HCT116 (cell line): ENCODE measurements around the gene SORCS2. TPM values are rescaled to one million over a fixed set of nuclear protein-coding genes. Genes with fewer than 3 reads are reported as not detected.

ENCODE experiments used
- ATAC-seq: fragments of 200-7000 bp; cut with Tn5 transposase; 2 replicates; pipeline ENCODE4 v1.9.1; 2020; ENCODE audit warnings: mild to moderate bottlenecking, moderate library complexity
- BruUV-seq: library from RNA; stranded (reverse); fragments of 400-500 nt; replicated peaks from 2 replicates; lab custom pipeline; 2021; lab: Mats Ljungman, UMichigan
- CTCF ChIA-PET: fragments of 300-600 bp; sonication (Branson Sonifier 250); formaldehyde crosslinking; loops from one replicate; lab custom pipeline; 2021; ENCODE audit warnings: antibody characterized with exemption; lab: Charles Lee
- POLR2A ChIA-PET: fragments of 300-600, 350-600 bp; sonication (Branson Sonifier 250); formaldehyde crosslinking; loops from one replicate; lab custom pipeline; 2021; ENCODE audit warnings: antibody characterized with exemption; lab: Charles Lee
- RAD21 ChIA-PET, 2 experiments: fragments of 300-600 bp; sonication (Branson Sonifier 250); formaldehyde crosslinking; loops; one replicate each; lab custom pipeline; 2023; ENCODE audit warnings: low total read pairs in 2 of 2; ENCODE audit not compliant: uncharacterized antibody in 2 of 2, unreplicated experiment in 2 of 2, low non-redundant PET in 1 of 2; lab: Charles Lee
- DNase-seq: peaks from one replicate; pipeline ENCODE4 v3.0.0-alpha.2; 2010; ENCODE audit warnings: low read depth, low spot score
- H2AFZ ChIP-seq: fragments of 200-600 bp; shearing (Covaris generic), sonication (generic); 2 replicates; pipeline ENCODE4 v1.6.1; 2017; ENCODE audit warnings: low read depth, mixed run types, mixed read lengths, antibody characterized with exemption, low read length; ENCODE audit not compliant: poor library complexity, severe bottlenecking
- H3K27ac ChIP-seq: 2 replicates; pipeline ENCODE4 v1.5.1; 2012; ENCODE audit warnings: low read depth, low read length
- H3K27me3 ChIP-seq: fragments of 200-600 bp; sonication (generic); 2 replicates; pipeline ENCODE4 v1.6.1; 2016; ENCODE audit warnings: mixed run types, low read length, mixed read lengths; ENCODE audit not compliant: insufficient read depth
- H3K36me3 ChIP-seq, 2 experiments: fragments of 200-500 bp in 1 of 2; fragments of 200-600 bp in 1 of 2; sonication (Bioruptor generic) in 1 of 2; sonication (generic) in 1 of 2; 2 replicates each; pipeline versions ENCODE4 v1.5.1 to v1.6.1; 2014 to 2016; ENCODE audit warnings: low read length in 2 of 2, inconsistent platforms in 1 of 2, mixed read lengths in 1 of 2, mixed run types in 1 of 2; ENCODE audit not compliant: insufficient read depth in 2 of 2, control insufficient read depth in 1 of 2
- H3K4me1 ChIP-seq, 2 experiments: fragments of 200-600 bp in 1 of 2; sonication (generic) in 1 of 2; 2 replicates each; pipeline versions ENCODE4 v1.5.1 to v1.6.1; 2012 to 2017; ENCODE audit warnings: low read length in 2 of 2, inconsistent platforms in 1 of 2, mild to moderate bottlenecking in 1 of 2, mixed read lengths in 1 of 2, mixed run types in 1 of 2, moderate library complexity in 1 of 2; ENCODE audit not compliant: insufficient read depth in 2 of 2, control insufficient read depth in 1 of 2
- H3K4me2 ChIP-seq: fragments of 200-600 bp; sonication (generic); 2 replicates; pipeline ENCODE4 v1.6.1; 2017; ENCODE audit warnings: mixed run types, low read length, mixed read lengths
- H3K4me3 ChIP-seq, 2 experiments: fragments of 200-600 bp in 1 of 2; sonication (generic) in 1 of 2; replicated peaks in 1 of 2; 2 replicates each; pipeline ENCODE4 v1.5.1; 2011 to 2016; ENCODE audit warnings: low read length in 2 of 2, control low read depth in 1 of 2, low read depth in 1 of 2, mild to moderate bottlenecking in 1 of 2, mixed read lengths in 1 of 2, mixed run types in 1 of 2
- H3K79me2 ChIP-seq: fragments of 200-600 bp; sonication (generic); 2 replicates; pipeline ENCODE4 v1.6.1; 2017; ENCODE audit warnings: mild to moderate bottlenecking, mixed run types, low read length, moderate library complexity, mixed read lengths; ENCODE audit not compliant: insufficient read depth
- H3K9ac ChIP-seq: fragments of 200-600 bp; sonication (generic); 2 replicates; pipeline ENCODE4 v1.6.1; 2016; ENCODE audit warnings: low read length, mixed read lengths
- H3K9me2 ChIP-seq: fragments of 200-600 bp; sonication (generic), shearing (Covaris generic); 2 replicates; pipeline ENCODE4 v1.6.1; 2017; ENCODE audit warnings: mixed run types, mild to moderate bottlenecking, moderate library complexity; ENCODE audit not compliant: insufficient read depth
- H3K9me3 ChIP-seq, 2 experiments: fragments of 200-500 bp in 1 of 2; fragments of 200-600 bp in 1 of 2; sonication (Bioruptor generic) in 1 of 2; sonication (generic) in 1 of 2; 2 replicates each; pipeline ENCODE4 v1.6.1; 2014 to 2017; ENCODE audit warnings: low read length in 2 of 2, mixed read lengths in 2 of 2, inconsistent platforms in 1 of 2, low read depth in 1 of 2, mild to moderate bottlenecking in 1 of 2, mixed run types in 1 of 2, moderate library complexity in 1 of 2; ENCODE audit not compliant: control insufficient read depth in 1 of 2, insufficient read depth in 1 of 2
- H4K20me1 ChIP-seq: fragments of 200-600 bp; sonication (generic), shearing (Covaris generic); 2 replicates; pipeline ENCODE4 v1.6.1; 2017; ENCODE audit warnings: mixed run types, mild to moderate bottlenecking, moderate library complexity; ENCODE audit not compliant: insufficient read depth
- ATF3 ChIP-seq: IDR thresholded peaks from 2 replicates; pipeline ENCODE4 v1.6.1; 2012
- CBX3 ChIP-seq: IDR thresholded peaks from 2 replicates; pipeline ENCODE4 v1.6.1; 2012; ENCODE audit warnings: low read depth
- CEBPB ChIP-seq: IDR thresholded peaks from 2 replicates; pipeline ENCODE4 v1.6.1; 2012; ENCODE audit warnings: low read depth
- EGR1 ChIP-seq: IDR thresholded peaks from 2 replicates; pipeline ENCODE4 v1.6.1; 2012; ENCODE audit warnings: low read depth
- EZH2 ChIP-seq: fragments of 200-600 bp; sonication (generic); IDR thresholded peaks from 2 replicates; pipeline ENCODE4 v1.6.1; 2017; ENCODE audit warnings: antibody characterized with exemption, mixed run types
- EZH2phosphoT487 ChIP-seq: fragments of 200-600 bp; IDR thresholded peaks from 2 replicates; pipeline ENCODE4 v1.6.1; 2018; ENCODE audit warnings: antibody characterized with exemption, borderline replicate concordance
- FOSL1 ChIP-seq: IDR thresholded peaks from 2 replicates; pipeline ENCODE4 v1.6.1; 2012; ENCODE audit warnings: low read depth
- JUND ChIP-seq: IDR thresholded peaks from 2 replicates; pipeline ENCODE4 v1.6.1; 2012
- MAX ChIP-seq: IDR thresholded peaks from 2 replicates; pipeline ENCODE4 v1.6.1; 2012
- RAD21 ChIP-seq: IDR thresholded peaks from 2 replicates; pipeline ENCODE4 v1.6.1; 2012; ENCODE audit warnings: low read depth, mild to moderate bottlenecking
- REST ChIP-seq: IDR thresholded peaks from 2 replicates; pipeline ENCODE4 v1.6.1; 2012; ENCODE audit warnings: low read depth
- SIN3A ChIP-seq: IDR thresholded peaks from 2 replicates; pipeline ENCODE4 v1.6.1; 2012; ENCODE audit warnings: low read depth
- SP1 ChIP-seq: IDR thresholded peaks from 2 replicates; pipeline ENCODE4 v1.6.1; 2012; ENCODE audit warnings: low read depth
- SRF ChIP-seq: IDR thresholded peaks from 2 replicates; pipeline ENCODE4 v1.6.1; 2012; ENCODE audit warnings: low read depth
- TCF7L2 ChIP-seq: IDR thresholded peaks from 2 replicates; pipeline ENCODE4 v1.7.0; 2011; ENCODE audit warnings: borderline replicate concordance, inconsistent platforms; ENCODE audit not compliant: insufficient read depth, insufficient read length; ENCODE audit errors: extremely low read depth
- YY1 ChIP-seq: IDR thresholded peaks from 2 replicates; pipeline ENCODE4 v1.6.1; 2011; ENCODE audit warnings: low read length, low read depth, moderate library complexity, mild to moderate bottlenecking; ENCODE audit not compliant: insufficient replicate concordance; ENCODE audit errors: extremely low read depth
- ZBTB33 ChIP-seq: IDR thresholded peaks from 2 replicates; pipeline ENCODE4 v1.6.1; 2011; ENCODE audit warnings: mild to moderate bottlenecking, low read length, moderate library complexity; ENCODE audit not compliant: insufficient replicate concordance; ENCODE audit errors: extremely low read depth
- ZFX ChIP-seq: fragments of 450-650 bp; IDR thresholded peaks from 2 replicates; pipeline ENCODE4 v1.6.1; 2017
- intact Hi-C: fragments of 100-400 bp; cut with micrococcal nuclease; formaldehyde crosslinking; loops from 2 replicates; pipeline ENCODE4 v1.10.0; 2022
- total RNA-seq: library from RNA; stranded (reverse); gene quantifications from one replicate; pipeline ENCODE4 v1.2.1, GENCODE V29; 2021; ENCODE audit not compliant: unreplicated experiment

The SORCS2 gene
- total RNA-seq, 1 experiment from 2014 or later, result 0.37 TPM

- H3K27ac ChIP-seq, result no peak overlapping the region
- peaks cover 37% of the 10 kb centered on the region; the same call in 1 of the 2 replicates for H3K27me3 ChIP-seq
- no peak overlapping the region for H3K9ac ChIP-seq
- ChIA-PET CTCF (no interaction called here), POLR2A (no interaction called here), RAD21 (no interaction called here)
- no peaks in the 10 kb centered on the region for H3K9me2 ChIP-seq
- H3K4me1 ChIP-seq, result peaks cover 3 to 9% of the 10 kb centered on the region in 2 experiments; a peak in 2 of 4 replicates
- H4K20me1 ChIP-seq, result no peaks in the 10 kb centered on the region
- BruUV-seq, result no TSS peak
- H3K9me3 ChIP-seq, result no peaks in the 10 kb centered on the region
- H3K4me3 ChIP-seq, result no peak overlapping the region
- H3K4me2 ChIP-seq, result no peak overlapping the region
- no peak overlapping the region for H2AFZ ChIP-seq
- DNase-seq (no peak), ATAC-seq (no peak)
- TF ChIP-seq EZH2, result no peak
- no peak for TF ChIP-seq ZBTB33
- no peak for TF ChIP-seq YY1
- TF ChIP-seq EGR1, result no peak
- TF ChIP-seq ZFX, result no peak
- no peak for TF ChIP-seq CBX3
- TF ChIP-seq ATF3, result no peak
- no peak for TF ChIP-seq REST
- TF ChIP-seq JUND, result no peak
- no peak for TF ChIP-seq SRF
- TF ChIP-seq RAD21, result no peak
- TF ChIP-seq CEBPB, result no peak
- TF ChIP-seq SP1, result no peak
- TF ChIP-seq FOSL1, result no peak
- no peak for TF ChIP-seq TCF7L2
- TF ChIP-seq MAX, result no peak
- no peak for TF ChIP-seq EZH2phosphoT487
- no peak for TF ChIP-seq SIN3A
- H3K79me2 ChIP-seq, result no peaks in the 10 kb centered on the region
- H3K36me3 ChIP-seq, result no peaks in the 10 kb centered on the region
- intact Hi-C loops, result no loop called here
Observed at GRCh38 chr4:7608046-7608445, 415.7 kb downstream of the SORCS2 start.
